ENCODE measurements around the gene CCNYL1.

Gene CCNYL1

DNA sequence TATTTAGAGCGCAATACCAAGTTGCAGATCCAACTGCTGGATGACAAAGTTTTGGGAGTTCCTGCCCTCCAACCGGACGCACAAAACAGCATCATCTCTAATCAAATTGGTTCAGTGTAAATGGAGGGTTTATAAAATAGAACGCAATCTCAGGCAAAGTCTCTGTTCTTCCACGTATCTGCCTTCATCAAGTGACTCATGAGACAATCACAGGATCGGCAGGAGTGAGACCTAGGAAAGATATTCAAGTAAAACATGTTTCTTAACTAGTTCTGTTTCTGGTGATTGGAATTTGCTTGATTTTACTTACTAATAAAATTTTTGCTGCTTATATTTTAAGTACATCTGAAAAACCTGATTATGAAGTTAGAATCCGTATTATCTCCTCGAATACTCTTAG lies 50.7 kb downstream of the CCNYL1 start:
- no peak for TF ChIP-seq ZNF274 (IDR thresholded peaks at IDR 0.05; ENCODE audit: low read depth, low read length)
- H3K4me3 ChIP-seq (ENCODE audit: low read length) = no peak overlapping the region

DNA sequence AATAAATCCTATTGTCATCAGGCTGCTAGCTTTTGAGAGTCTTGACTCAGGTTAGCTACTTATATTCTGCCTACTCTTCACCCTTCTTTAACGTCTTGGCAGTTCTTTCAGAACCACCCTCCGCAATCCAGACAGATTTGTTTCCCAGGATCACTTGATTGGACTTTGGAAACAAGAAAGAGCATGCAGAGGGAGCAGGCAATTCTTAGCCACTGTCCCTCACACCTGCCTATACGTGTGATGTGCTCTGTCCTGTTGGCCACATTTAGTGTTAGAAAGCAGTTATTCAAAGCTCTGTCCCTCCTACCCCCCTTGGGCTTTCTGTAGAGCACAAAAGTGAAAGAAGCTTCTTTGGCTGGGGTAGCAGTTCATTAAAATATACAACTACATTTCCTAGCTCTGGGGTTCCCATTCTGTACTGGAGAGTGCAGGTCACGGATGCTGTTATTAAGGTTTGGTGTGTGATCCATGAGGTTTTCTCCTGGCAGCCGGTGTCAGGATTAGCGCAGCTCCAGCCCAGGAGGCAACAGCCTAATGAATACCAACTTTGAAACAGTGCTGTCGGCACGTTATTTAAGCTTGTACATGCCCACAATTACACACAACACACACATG lies 52.0 kb downstream of the CCNYL1 start:
- no peak for TF ChIP-seq ZNF274 (IDR thresholded peaks at IDR 0.05; ENCODE audit: low read depth, low read length)
- H3K4me3 ChIP-seq (ENCODE audit: low read length) = no peak overlapping the region

DNA sequence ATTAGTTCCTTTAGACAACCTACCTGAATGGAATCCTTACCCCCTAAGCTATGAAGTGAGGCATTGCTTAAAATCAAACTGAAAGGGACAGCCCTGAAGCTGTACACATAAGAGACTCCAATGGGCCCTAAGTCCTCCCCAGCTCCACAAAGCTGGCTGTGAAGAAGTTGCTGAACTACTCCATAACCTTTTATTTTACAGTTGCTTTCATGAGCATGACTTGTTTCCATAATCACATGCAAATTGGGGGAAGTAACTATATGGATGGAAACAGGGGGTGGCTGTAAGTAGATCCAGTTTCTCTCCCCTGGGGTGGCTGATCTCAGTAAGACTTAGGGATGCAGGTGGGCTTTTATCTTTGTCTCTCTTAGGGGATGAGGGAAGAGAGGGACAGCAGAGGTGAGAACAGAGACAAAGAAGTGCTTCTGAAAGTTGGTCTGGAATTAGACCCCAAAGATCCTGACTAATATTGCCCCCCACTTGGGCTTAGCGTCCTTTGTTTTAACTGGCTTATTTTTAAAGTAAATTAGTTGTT lies 52.7 kb downstream of the CCNYL1 start:
- no peak overlapping the region for H3K4me3 ChIP-seq (ENCODE audit: low read length)
- no peak for TF ChIP-seq ZNF274 (IDR thresholded peaks at IDR 0.05; ENCODE audit: low read depth, low read length)

DNA sequence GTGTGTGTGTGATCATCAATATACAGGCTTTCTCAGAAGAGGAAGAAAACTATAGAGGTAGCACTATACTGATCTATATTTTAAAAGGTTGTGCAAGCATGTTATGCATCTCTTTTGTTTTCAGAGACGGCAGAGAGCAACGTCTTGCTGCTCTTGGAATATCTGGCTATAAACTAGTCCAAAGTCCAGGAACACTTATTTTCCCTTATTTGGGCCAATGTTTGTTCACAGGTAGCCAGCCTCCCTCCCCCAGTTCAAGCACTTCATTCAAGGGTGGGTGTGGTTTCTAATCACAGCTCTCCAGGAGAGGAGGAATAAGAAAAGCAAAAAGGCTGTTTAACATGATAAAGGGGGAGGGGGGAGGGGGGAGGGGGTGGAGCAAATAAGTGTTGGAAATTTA lies 54.1 kb downstream of the CCNYL1 start:
- TF ChIP-seq ZNF274 (IDR thresholded peaks at IDR 0.05; ENCODE audit: low read depth, low read length) = no peak
- H3K4me3 ChIP-seq (ENCODE audit: low read length) = no peak overlapping the region

DNA sequence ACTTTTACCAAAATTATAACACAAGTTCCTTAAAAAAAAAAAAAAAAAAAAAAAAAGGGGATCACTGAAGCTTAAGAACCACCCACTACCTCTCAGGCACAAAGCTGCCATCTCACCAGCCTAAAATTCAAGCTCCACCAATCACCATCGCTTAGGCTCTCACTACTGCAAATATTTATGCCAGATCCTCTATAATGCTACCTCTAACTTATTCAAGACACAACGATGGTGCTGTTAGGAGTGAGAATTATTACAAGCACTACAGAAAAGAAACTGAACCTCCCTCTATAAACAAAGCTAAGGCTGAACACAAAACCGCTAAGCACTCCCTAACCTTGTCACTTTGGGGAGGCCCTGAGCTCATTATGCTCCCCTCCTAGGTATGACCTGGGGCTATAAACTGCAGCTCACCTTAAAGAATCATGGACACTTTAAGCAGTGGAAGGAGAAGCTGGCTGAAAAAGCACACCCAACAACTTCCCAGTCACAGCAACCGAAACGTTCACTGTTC lies 54.7 kb downstream of the CCNYL1 start:
- TF ChIP-seq ZNF274 (IDR thresholded peaks at IDR 0.05; ENCODE audit: low read depth, low read length) = no peak
- H3K4me3 ChIP-seq (ENCODE audit: low read length) = 0 out of 2 replicates have a peak overlapping the region, but pooled peaks have one; percentile 9

DNA sequence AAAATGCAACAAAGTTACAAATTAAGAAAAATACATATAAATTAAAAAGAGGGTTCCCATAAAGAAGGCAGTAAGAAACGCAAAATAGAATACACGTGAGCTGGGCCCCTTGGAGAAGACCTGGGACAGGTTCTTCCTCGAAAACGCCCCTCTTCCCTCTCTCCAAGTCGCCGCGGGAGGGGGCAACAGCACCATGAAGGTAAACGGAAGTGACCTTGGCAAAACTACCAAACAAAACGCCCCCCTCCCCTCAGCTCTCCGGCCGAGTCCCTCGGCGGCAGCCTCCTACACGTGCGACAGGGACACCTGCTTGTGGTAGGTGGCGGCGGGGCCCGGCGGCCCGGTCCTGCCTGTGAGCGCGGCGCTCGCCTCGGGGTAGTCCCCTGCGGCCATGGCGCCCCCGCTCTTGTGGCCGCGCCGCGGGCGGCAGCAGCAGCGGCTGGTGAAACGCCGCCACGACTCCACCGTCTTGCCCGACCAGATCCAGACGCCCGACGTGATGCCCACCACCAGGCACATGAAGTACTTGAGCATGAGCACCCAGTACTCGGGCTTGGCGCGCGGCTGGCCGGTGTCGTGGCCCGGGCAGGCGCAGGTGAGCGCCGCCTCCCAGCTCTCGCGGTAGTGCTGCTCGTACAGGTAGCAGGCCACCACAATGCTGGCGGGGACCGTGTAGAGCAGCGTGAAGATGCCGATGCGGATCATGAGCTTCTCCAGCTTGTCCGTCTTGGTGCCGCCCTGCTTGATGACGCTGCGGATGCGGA lies 55.4 kb downstream of the CCNYL1 start:
- TF ChIP-seq ZNF274 (IDR thresholded peaks at IDR 0.05; ENCODE audit: low read depth, low read length) = no peak
- peak overlapping the region; percentile 30; the same call in 1 of the 2 replicates for H3K4me3 ChIP-seq (ENCODE audit: low read length)

DNA sequence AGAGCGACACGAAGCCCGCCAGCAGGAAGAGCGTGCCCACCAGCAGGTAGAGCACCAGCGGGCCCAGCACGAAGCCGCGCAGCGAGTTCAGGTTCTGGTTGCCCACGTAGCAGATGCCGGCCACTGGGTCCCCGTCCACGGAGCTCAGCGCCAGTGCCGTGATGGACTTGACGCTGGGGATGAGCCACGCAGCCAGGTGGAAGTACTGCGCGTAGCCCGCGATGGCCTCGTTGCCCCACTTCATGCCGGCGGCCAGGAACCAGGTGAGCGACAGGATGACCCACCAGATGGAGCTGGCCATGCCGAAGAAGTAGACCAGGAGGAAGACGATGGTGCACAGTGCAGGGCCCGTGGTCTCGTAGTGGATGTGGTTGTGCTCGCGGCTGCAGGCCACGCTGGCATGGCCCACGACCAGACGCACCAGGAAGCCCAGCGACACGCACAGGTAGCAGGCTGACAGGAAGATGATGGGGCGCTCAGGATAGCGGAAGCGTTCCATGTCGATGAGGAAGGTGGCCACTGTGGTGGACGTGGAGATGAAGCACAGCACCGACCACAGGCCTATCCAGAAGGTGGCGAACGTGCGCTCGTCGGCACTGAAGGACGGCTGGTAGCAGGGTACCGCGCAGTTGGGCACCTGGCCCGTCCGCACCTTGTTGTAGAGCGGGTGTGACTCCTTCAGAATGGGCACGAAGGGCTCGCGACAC lies 56.2 kb downstream of the CCNYL1 start:
- no peak overlapping the region; the same call in 1 of the 2 replicates for H3K4me3 ChIP-seq (ENCODE audit: low read length)
- TF ChIP-seq ZNF274 (IDR thresholded peaks at IDR 0.05; ENCODE audit: low read depth, low read length) = no peak

DNA sequence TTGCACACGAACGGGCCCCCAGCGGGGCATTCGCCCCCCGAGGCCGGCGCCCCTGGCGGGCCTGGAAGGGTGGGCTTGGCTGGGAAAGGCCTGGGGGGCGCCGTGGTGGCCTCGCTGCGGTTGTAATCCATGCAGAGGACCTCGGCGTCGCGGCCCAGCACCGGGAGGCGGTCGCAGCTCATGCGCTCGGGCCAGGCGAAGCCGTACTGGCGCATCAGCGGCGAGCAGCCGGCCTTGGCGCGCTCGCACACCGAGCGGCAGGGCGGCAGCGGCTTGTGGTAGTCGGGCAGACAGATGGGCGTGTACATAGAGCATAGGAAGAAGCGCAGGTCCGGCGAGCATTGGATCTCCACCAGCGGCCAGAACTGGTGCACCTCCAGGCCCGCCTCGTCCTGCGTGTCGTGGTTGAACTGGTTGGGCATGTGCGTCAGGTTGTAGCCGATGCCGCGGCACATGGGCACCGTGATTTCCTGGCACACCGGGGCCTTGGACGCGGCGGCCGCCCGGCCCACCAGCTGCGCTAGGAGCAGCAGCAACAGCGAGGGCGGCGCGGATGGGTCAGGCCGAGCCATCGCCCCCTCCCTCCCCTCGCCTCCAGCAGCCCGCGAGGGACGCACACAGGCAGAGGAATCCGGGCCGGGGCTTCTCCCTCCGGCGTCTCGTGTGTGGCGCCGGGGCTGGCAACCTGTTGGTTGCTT lies 56.9 kb downstream of the CCNYL1 start:
- TF ChIP-seq ZNF274 (IDR thresholded peaks at IDR 0.05; ENCODE audit: low read depth, low read length) = no peak
- peak overlapping the region; percentile 71; the same call in 1 of the 2 replicates for H3K4me3 ChIP-seq (ENCODE audit: low read length)

DNA sequence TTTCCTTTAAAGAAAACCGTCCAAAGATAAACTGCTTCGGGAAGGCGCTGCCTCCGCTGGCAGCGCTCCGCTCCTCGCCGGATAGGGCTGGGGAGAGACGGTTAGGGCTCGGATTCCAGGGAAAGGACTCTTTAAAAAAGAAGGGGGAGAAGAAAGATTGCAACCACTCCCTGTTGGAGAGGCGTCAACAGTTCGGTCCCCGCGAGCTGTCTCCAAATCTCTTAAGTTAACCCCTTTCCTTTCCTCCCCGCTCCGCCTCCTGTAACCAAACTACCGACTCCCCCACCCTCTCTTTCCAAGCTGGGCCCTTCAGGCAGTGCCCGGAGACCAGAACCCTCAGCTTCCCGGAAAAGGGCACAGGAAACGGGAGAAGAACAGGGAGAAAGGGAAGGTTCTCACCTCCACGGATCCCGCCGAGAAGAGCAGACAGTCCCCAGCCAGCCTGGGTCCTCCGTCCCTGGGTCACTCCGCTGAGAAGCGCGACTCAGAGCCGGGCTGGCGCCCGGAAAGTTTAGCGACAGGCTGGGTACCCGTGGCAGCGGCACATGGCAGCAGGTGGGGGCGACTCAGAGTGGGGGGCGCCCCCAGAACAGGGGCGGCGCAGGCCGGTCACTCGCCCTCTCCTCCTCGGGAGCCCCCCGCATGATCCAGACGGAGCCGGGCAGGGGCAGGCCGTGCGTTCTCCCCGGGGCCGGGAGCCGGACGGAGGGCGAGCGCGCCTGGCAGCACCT lies 57.6 kb downstream of the CCNYL1 start:
- TF ChIP-seq ZNF274 (IDR thresholded peaks at IDR 0.05; ENCODE audit: low read depth, low read length) = no peak
- H3K4me3 ChIP-seq (ENCODE audit: low read length) = peak overlapping the region; percentile 71

DNA sequence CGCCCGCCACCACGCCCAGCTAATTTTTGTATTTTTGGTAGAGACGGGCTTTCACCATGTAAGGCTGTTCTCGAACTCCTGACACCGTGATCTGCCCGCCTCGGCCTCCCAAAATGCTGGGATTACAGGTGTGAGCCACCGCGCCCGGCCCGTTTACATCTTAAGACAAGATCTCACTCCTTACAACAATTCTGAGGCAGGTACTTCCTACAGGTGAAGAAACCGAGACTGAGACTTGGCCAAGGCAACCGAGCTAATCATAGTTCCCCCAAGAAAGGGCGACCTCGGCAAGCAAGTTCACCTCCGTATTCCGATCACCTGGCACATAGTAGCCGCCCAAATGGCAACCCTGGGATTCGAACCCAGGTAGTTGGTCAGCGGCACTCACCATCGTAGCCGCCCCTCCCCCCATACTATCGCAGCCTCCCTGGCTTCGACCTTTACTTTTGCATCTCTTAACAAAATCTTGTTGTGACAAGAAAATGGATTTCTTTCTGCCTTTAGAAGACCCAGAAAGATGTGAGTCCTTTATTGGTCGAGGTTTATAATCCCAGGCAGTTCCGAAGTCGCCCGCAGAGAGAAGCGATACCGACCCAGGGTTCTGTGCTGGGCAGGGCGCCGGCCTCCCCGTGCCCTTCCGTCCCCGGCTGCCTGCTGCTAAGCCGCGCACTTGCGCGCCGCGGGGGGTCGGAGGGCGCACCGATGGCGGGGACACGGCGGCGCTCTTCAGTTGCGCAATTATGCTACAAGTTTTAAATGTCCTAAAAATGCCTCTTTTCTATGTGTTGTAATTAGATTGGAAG lies 59.4 kb downstream of the CCNYL1 start:
- no peak for TF ChIP-seq ZNF274 (IDR thresholded peaks at IDR 0.05; ENCODE audit: low read depth, low read length)
- H3K4me3 ChIP-seq (ENCODE audit: low read length) = peak overlapping the region; percentile 73; the same call in 1 of the 2 replicates

DNA sequence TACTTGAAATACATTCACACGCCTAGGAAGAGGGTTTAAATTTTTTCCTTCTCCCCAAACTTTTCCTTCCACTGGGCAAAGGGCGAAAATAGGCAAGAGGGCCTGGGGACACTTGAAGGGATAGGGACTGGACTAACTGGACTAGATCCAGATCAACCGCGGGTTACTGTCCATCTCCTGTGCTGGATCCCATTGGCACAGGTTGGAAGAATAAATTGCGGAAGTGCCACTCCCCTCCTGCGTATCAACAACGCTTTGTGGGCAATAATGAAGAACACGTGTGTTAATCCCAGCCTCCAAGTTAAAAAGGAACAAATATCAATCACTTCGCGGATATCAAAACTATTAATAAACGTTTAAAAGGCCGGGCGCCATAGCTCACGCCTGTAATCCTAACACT lies 60.0 kb downstream of the CCNYL1 start:
- no peak for TF ChIP-seq ZNF274 (IDR thresholded peaks at IDR 0.05; ENCODE audit: low read depth, low read length)
- H3K4me3 ChIP-seq (ENCODE audit: low read length) = no peak overlapping the region

DNA sequence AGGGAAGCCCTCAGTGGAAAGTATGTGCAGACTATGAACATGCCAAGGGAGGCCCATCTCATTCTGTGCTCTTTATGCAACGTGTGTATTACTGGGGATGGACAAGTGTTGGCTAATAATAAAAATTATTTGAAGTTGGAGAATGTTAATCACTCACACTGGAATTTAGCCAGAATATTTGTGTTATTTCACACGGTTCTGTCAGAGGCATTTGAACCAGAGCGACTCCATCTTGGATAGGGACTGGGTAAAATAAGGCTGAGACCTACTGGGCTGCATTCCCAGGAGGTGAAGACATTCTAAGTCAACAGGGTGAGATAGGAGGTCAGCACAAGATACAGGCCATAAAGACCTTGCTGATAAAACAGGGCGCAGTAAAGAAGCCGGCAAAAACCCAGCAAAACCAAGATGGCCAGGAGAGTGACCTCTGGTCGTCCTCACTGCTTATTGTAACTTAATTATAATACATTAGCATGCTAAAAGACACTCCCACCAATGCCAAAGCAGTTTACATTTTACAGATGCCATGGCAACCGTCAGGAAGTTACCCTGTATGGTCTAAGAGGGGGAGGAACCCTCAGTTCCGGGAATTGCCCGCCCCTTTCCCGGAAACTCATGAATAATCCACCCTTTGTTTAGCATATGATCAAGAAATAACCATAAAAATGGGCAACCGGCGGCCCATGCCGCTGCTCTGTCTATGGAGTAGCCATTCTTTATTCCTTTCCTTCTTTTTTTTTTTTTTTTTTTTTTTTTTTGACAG lies 60.8 kb downstream of the CCNYL1 start:
- H3K4me3 ChIP-seq (ENCODE audit: low read length) = no peak overlapping the region
- no peak for TF ChIP-seq ZNF274 (IDR thresholded peaks at IDR 0.05; ENCODE audit: low read depth, low read length)

Measured in GM08714 (cell line).